ENCODE results near the gene KCNMA1.
"Not testable (repeated sequence)": the region's sequence is repeated elsewhere in the genome, so short reads cannot be mapped to it uniquely, and the experiment has no call there.

- TF ChIP-seq POLR2A (IDR thresholded peaks at IDR 0.05; ENCODE audit: low read depth); EP300 (IDR thresholded peaks at IDR 0.05): not testable (repeated sequence)
These were observed 297.7 kb downstream of the KCNMA1 start for GRCh38 chr10:77339872-77340271.
